Stimulated activated CD4-positive, alpha-beta T cell treated with anti-CD3 and anti-CD28 coated beads, Interleukin-12 subunit alpha, Interleukin-12 subunit beta, amount 100 ng/mL, for 24 hours (primary cell): ENCODE measurements around the gene BTG1.
A peak's percentile ranks its signal among the peaks of the same experiment; 100 is the strongest.

Experiments used
- DNase-seq, 2 experiments: peaks; one replicate each; pipeline ENCODE4 v3.0.0-alpha.2; 2020; ENCODE audit warnings: low read depth in 2 of 2

BTG1 gene

GRCh38 chr12:92145731-92146496, at the start of gene BTG1:
BTG1 (minus strand) TSS chr12:92145846; CDS start chr12:92145535, 311 bp downstream.
- peak; percentile 96 to 99 for DNase-seq

DNA sequence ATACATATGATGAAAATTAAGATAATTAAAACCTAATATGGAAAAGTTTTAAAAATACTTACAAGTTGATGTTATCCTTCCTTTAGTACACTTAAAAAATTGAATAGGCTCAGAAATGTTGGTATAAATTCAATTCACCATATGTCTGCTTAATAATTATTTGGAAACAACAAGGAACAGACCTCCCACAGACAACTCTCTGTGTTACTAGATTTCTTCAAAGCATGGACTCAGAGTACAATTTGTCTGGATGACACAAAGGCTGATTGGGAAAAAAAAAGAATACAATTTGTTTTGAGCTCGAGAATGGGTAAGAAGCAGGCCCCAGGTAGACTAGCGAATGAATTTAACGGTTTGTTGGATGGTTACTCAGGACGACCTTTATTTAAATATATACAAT, 48.9 kb upstream of the BTG1 start:
- no peak for DNase-seq

DNA sequence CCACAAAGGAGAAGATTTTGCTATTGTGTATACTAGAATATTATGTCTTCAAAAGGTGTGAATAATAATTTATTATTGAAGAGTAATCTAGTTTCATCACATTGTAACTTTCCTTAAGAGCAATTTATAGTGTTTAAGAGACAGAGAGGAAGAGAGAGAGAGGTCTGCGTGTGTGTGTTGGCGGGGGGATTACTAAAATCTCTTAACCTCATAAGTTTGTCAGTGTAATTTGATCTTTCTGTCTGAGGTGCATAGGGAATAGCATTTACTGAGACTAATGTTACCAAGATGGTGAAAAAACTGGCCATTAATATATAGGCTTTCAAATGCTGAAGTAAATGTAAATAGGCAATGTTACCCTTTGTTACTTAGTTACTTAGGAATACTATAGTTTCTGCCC, 48.2 kb upstream of the BTG1 start:
- no peak for DNase-seq

DNA sequence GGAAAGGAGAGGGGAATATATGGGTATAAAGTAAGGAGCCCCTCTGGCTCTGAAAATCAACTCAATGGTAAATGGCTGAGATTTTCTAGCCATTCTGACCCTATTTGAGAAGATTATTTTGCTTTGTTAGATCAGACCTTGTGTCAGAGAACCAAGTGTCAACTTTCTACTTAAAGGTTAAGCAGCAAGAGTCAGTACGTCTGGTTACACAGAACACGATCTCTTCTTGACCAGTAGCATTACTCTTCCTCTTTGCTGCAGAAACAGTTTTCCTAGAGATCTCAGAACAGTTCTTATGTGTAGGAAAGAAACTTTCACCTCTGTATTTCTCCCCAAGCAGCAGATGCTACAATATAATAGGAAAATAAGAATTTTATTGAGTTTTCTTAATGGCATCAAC, 47.4 kb upstream of the BTG1 start:
- DNase-seq = no peak

DNA sequence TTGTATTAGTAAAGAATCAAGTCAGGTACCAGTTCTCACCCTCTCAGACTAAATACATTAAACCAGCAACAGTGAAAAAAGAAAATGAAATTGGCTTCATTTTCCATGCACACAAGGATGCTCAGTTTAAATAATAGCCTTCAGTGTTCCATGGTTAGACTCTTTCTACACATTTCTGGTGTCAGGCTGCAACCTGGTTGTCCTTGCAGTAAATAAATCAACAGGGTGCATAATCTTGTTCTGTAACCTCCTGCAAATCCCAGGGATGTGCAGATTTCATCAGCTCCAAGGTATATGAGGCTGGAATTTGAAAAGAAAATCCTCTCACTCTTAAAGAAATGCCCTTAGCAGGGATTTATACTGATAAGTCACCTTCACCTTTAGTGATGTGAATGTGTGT, 46.7 kb upstream of the BTG1 start:
- DNase-seq = no peak

GRCh38 chr12:92191061-92191460, 45.4 kb upstream of the BTG1 start:
- no peak for DNase-seq

GRCh38 chr12:92188517-92189188, 43.0 kb upstream of the BTG1 start:
- no peak for DNase-seq

GRCh38 chr12:92186038-92186470, 40.4 kb upstream of the BTG1 start:
- no peak for DNase-seq

DNA sequence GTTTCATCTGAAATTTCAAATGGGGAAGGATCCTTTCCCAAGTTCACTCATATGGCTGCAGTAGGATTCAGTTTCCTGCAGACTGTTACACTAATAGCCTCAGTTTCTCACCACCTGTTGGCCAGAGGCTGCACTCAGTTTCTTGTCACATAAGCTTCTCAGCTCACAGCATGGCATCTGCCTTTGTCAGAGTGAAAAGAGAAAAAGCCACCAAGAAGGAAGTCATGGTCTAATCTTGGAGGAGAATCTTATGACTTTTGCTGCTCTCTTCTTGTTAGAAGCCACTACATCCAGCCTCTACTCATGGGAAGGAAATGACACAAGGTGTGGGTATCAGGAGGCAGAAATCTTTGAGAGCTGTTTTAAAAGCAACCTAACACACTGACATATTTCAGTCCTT, 39.4 kb upstream of the BTG1 start:
- DNase-seq = no peak

GRCh38 chr12:92183575-92183974, 37.9 kb upstream of the BTG1 start:
- DNase-seq = no peak

DNA sequence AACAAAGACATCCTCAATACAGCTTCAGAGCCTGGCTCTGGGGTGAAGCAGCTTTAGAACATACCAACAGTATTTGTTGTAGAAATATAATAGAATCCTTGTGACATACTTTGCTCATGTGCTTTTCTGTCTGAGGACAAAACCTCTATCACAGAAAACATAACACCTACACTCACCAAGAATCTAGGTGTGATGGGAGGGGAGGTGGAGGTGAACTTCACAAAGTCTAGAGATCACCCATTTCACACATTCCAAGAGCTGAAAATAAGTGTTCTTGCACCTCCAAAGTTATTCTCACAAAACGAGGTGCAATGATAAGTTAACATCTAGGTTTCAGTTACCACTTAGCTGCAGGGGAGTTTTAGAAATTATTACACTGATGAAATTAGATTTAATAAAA, 32.7 kb upstream of the BTG1 start:
- no peak for DNase-seq

DNA sequence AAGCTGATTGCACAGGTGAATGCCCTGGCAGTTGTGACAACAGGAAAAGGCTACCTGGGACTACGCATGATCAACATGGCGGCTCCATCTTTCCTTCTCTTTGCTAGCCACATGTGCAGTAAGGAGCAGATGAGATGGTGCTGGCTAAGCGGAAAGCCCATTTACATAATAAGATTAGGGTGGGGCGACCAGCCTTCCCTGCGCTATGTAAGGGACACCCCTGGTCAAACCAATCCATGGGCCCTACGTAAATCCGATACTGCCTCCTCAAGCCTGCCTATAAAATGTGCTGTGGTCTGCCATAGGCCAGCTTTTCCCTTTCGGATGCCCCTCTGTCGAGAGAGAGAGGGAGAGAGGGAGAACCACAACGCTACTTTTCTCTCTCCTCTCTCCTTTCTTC, 31.0 kb upstream of the BTG1 start:
- no peak for DNase-seq

DNA sequence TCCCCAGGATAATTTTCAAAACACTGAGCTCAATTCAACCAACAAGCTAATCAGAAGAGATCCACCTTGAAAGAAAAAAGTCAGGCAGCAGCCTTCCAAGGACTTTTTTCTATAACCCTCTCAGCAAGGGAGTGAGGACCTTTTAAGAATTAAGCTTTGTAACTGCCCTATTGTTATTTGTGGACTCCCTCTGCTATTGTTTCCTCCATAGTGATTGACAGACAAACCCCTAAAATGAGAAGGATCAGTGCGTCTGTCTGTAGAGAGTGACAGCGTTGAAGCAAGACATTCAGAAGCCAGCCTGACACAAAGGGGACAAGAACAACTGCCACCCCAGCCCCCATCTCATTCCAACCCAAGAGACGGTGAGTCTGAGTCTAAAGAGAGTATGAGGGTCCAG, 30.3 kb upstream of the BTG1 start:
- no peak for DNase-seq

- DNase-seq = no peak
Observed at GRCh38 chr12:92170050-92170449, 24.4 kb upstream of the BTG1 start.

DNA sequence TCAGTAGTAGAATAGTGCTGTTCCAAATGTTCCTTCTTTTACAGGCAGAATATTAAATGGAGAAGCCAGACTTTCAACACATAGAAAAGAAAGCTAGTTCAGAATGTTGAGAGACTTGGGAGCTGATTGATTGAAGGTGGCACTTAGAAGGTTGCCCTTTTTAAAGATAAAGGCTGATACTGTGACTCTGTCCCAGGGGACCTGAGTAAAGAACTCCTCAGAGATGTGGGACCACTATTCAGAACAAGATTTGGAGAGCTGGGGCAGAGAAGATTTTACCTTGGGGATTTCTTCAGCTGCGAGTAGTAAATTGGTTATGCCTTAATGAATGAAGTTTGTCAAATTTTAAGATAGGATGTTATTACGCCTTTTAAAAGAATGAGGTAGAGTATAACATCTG, 21.4 kb upstream of the BTG1 start:
- no peak for DNase-seq

DNA sequence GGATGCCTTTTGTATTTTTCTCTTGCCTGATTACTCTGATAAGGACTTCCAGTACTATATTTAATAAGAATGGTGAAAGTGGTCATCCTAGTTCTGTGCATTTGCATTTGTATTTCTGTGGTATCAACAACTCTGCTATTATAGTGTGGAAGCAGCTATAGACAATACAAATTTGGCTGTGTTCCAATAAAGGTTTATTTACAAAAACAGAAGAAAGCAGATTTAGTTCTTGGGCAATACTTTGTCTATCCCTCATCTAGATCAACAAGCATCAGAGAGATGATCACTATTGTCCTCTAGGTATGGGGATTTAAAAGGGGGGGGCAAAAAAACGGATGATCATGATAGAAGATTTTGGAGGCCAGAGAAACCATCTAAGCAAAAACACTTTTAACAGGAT, 19.1 kb upstream of the BTG1 start:
- DNase-seq = no peak

- DNase-seq = no peak
Observed at GRCh38 chr12:92162079-92162478, 16.4 kb upstream of the BTG1 start.

- DNase-seq = no peak
Observed at GRCh38 chr12:92158796-92159439, 13.3 kb upstream of the BTG1 start.

GRCh38 chr12:92156704-92157395, 11.2 kb upstream of the BTG1 start:
- DNase-seq = no peak

GRCh38 chr12:92156139-92156538, 10.5 kb upstream of the BTG1 start:
- DNase-seq = no peak

DNA sequence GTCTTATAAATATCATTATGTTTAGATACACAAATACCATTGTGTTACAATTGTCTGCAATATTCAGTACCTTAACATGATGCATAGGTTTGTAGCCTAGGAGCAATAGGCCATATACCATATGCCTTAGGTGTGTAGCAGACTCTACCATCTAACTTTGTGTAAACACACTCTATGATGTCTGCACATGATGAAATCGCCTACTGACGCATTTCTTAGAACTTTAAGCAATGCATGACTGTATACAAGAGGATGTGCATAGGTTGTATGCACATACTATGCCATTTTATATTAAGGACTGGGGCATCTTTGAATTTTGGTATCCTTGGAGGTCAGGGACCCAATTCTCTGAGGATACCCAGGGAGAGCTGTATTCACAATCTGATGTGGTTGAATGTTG, 10.1 kb upstream of the BTG1 start:
- no peak for DNase-seq

DNA sequence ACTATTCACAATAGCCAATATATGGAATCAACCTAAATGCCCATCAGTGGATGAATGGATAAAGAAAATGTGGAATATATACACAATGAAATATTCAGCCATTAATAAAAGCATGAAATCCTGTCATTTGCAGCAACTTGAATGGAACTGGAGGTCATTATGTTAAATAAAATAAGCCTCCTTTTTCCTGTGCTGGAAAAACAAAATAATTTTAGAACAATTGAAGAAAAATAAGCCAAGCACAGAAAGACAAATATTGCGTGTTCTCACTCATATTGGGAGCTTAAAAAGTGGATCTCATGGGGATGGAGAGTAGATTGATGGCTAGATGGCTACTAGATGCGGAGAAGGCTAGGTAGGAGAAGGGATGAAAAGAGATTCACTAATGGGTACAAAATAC, 6.3 kb upstream of the BTG1 start:
- no peak for DNase-seq
